Epidermal melanocyte (primary cell): ENCODE data around the gene SHANK2.

Experiments
- DNase-seq: peaks from one replicate; pipeline ENCODE4 v3.0.0; 2011; ENCODE audit warnings: low spot score; ENCODE audit not compliant: insufficient read length

Gene SHANK2

GRCh38 chr11:71202598-71202944, 49.8 kb downstream of the SHANK2 start:
- no peak for DNase-seq
